ENCODE results near the gene MVB12A.

The MVB12A gene

GRCh38 chr19:17404621-17405249 lies 15.1 kb upstream of the MVB12A start:
- no peak for FAIRE-seq

GRCh38 chr19:17405250-17406045 lies 14.4 kb upstream of the MVB12A start, which contains the start of gene BST2:
Gene BST2, minus strand, starts transcription at chr19:17405630. Its CDS starts 55 bp downstream, at chr19:17405575.
- no peak for FAIRE-seq
- DNase-seq (ENCODE audit: low spot score), result no peak

More at GRCh38 chr19:17404621-17405249, 15.1 kb upstream of the MVB12A start:
- DNase-seq (ENCODE audit: low spot score), result no peak

- DNase-seq (ENCODE audit: low spot score) (no peak), FAIRE-seq (no peak)
Observed at GRCh38 chr19:17406046-17406886, 13.6 kb upstream of the MVB12A start.

GRCh38 chr19:17406887-17407196 lies 13.0 kb upstream of the MVB12A start:
- FAIRE-seq (no peak), DNase-seq (ENCODE audit: low spot score) (no peak)

- DNase-seq (ENCODE audit: low spot score) (no peak), FAIRE-seq (no peak)
Observed at GRCh38 chr19:17409990-17410389, 9.9 kb upstream of the MVB12A start.

- no peak for DNase-seq (ENCODE audit: low spot score)
Observed at GRCh38 chr19:17411801-17412200, 8.0 kb upstream of the MVB12A start.

GRCh38 chr19:17414097-17414496 lies 5.8 kb upstream of the MVB12A start:
- no peak for DNase-seq (ENCODE audit: low spot score)
- FAIRE-seq, result no peak

More at GRCh38 chr19:17411801-17412200, 8.0 kb upstream of the MVB12A start:
- FAIRE-seq, result no peak

GRCh38 chr19:17415121-17415520 lies 4.7 kb upstream of the MVB12A start:
- DNase-seq (ENCODE audit: low spot score) (no peak), FAIRE-seq (no peak)

- DNase-seq (ENCODE audit: low spot score) (no peak), FAIRE-seq (no peak)
Observed at GRCh38 chr19:17418710-17419109, 1.1 kb upstream of the MVB12A start.

- FAIRE-seq, result no peak
- DNase-seq (ENCODE audit: low spot score), result no peak
Observed at GRCh38 chr19:17419154-17419620, 660 bp upstream of the MVB12A start.

- peak; percentile 40 for DNase-seq (ENCODE audit: low spot score)
Observed at GRCh38 chr19:17420475-17420924, 653 bp downstream of the MVB12A start.

GRCh38 chr19:17421942-17422341 lies 2.1 kb downstream of the MVB12A start:
- no peak for DNase-seq (ENCODE audit: low spot score)
- no peak for FAIRE-seq

More at GRCh38 chr19:17420475-17420924, 653 bp downstream of the MVB12A start:
- FAIRE-seq, result no peak

GRCh38 chr19:17423429-17424208 lies 3.8 kb downstream of the MVB12A start:
- DNase-seq (ENCODE audit: low spot score), result no peak

GRCh38 chr19:17424743-17425365 lies 5.0 kb downstream of the MVB12A start:
- FAIRE-seq (no peak), DNase-seq (ENCODE audit: low spot score) (peak; percentile 64)

More at GRCh38 chr19:17423429-17424208, 3.8 kb downstream of the MVB12A start:
- no peak for FAIRE-seq

GRCh38 chr19:17429641-17430113 lies 9.8 kb downstream of the MVB12A start:
- DNase-seq (ENCODE audit: low spot score) (no peak), FAIRE-seq (no peak)

- FAIRE-seq (no peak), DNase-seq (ENCODE audit: low spot score) (no peak)
Observed at GRCh38 chr19:17431417-17431816, 11.6 kb downstream of the MVB12A start.

- FAIRE-seq (no peak), DNase-seq (ENCODE audit: low spot score) (no peak)
Observed at GRCh38 chr19:17435218-17435617, 15.4 kb downstream of the MVB12A start.

GRCh38 chr19:17436094-17436873 lies 16.4 kb downstream of the MVB12A start:
- no peak for DNase-seq (ENCODE audit: low spot score)

GRCh38 chr19:17436874-17437267 lies 17.0 kb downstream of the MVB12A start:
- no peak for DNase-seq (ENCODE audit: low spot score)
- FAIRE-seq, result no peak

More at GRCh38 chr19:17436094-17436873, 16.4 kb downstream of the MVB12A start:
- no peak for FAIRE-seq
